Upper lobe of right lung (tissue), 1 donor: Measurements from ENCODE around the gene MCRIP1. TPM values are rescaled to one million over a fixed set of nuclear protein-coding genes. Genes with fewer than 3 reads are reported as not detected.

Experiments
- ATAC-seq: fragments of 200-7000 bp; cut with Tn5 transposase; one replicate; pipeline ENCODE4 v1.9.1; 2020; ENCODE audit warnings: mild to moderate bottlenecking, moderate library complexity
- DNase-seq: peaks from one replicate; pipeline ENCODE4 v3.0.0-alpha.2; 2020
- H3K27ac ChIP-seq: fragments of 200-600 bp; one replicate; pipeline ENCODE4 v1.8.0; 2022
- H3K27me3 ChIP-seq: fragments of 200-600 bp; one replicate; pipeline ENCODE4 v1.8.0; 2022; ENCODE audit warnings: mild to moderate bottlenecking
- H3K36me3 ChIP-seq: fragments of 200-600 bp; one replicate; pipeline ENCODE4 v1.8.0; 2022
- H3K4me1 ChIP-seq: fragments of 200-600 bp; one replicate; pipeline ENCODE4 v1.8.0; 2022
- H3K4me3 ChIP-seq: fragments of 200-600 bp; one replicate; pipeline ENCODE4 v1.8.0; 2022; ENCODE audit warnings: mild to moderate bottlenecking
- H3K9me3 ChIP-seq: fragments of 200-600 bp; one replicate; pipeline ENCODE4 v1.8.0; 2022
- intact Hi-C: fragments of 100-400 bp; cut with DNase I; formaldehyde crosslinking; loops from one replicate; pipeline ENCODE4 v1.11.0; 2022
- total RNA-seq: library from RNA; stranded (reverse); fragmentation: NEBNext Ultra II Directional; extraction: Animal tissue kit (Norgen Biotek cat#: 25700); gene quantifications from one replicate; pipeline ENCODE4 v1.2.1, GENCODE V29; 2021
- TF ChIP-seq, protein P1 (sequence below): fragments of 200-600 bp; IDR thresholded peaks from one replicate; pipeline ENCODE4 v1.8.0; 2022; ENCODE audit warnings: antibody characterized with exemption
- donor health status: DM: no; HTN: yes; CAD: no; lungs with severe emphysema.

The MCRIP1 gene
- total RNA-seq, 1 donor from 2014 or later, result 72.8 TPM

DNA sequence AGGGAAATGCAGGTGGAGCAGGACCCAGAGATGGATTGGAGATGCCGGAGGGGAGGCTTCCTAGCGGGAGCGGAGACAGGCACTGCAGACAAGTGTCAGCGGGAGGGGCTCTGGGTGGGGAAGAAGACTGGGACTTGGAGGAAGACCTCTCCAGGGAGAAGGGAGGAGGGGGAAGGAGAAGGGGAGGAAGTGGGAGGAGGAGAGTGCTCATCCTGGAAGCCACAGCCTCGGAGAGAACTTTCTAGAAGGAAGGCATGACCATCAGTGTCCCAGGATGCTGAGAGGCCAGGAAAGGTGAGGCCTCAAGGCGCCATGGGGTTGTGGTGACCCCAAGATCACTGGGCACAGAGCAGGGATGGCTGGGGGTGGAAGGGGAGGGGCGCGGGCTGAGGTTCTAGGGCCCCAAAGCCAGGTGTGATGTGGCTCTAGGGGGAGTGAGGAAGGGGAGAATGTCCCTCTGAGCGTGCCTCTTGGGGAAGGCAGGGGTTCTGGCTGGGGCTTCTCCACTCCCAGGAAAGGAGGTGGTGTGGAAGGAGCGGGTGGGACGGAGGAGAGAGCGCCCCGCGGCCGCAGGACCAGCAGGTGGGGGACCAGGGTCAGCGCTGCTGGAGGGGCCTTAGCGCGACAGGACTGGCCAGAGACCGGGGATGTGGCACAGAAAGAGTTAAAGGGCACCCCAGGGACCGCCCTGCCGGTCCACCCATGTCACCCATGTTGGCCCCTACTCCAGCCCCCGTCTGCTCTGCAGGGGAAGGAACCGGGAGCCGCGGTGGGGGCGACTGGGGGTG, 30.0 kb downstream of the MCRIP1 start:
- Histone ChIP-seq H3K36me3 (no peaks in the 10 kb centered on the region), H3K4me1 (no peaks in the 10 kb centered on the region), H3K27ac (no peak overlapping the region), H3K4me3 (no peak overlapping the region), H3K27me3 (peaks cover 72% of the 10 kb centered on the region), H3K9me3 (no peaks in the 10 kb centered on the region)
- DNase-seq (no peak), ATAC-seq (no peak)
- TF ChIP-seq, protein P1, sequence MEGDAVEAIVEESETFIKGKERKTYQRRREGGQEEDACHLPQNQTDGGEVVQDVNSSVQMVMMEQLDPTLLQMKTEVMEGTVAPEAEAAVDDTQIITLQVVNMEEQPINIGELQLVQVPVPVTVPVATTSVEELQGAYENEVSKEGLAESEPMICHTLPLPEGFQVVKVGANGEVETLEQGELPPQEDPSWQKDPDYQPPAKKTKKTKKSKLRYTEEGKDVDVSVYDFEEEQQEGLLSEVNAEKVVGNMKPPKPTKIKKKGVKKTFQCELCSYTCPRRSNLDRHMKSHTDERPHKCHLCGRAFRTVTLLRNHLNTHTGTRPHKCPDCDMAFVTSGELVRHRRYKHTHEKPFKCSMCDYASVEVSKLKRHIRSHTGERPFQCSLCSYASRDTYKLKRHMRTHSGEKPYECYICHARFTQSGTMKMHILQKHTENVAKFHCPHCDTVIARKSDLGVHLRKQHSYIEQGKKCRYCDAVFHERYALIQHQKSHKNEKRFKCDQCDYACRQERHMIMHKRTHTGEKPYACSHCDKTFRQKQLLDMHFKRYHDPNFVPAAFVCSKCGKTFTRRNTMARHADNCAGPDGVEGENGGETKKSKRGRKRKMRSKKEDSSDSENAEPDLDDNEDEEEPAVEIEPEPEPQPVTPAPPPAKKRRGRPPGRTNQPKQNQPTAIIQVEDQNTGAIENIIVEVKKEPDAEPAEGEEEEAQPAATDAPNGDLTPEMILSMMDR, result no peak
- intact Hi-C loops, result no loop called here

GRCh38 chr17:81802048-81802758, 30.9 kb downstream of the MCRIP1 start:
- DNase-seq (no peak), ATAC-seq (no peak)
- no peak overlapping the region for H3K4me3 ChIP-seq
- intact Hi-C loops, result no loop called here
- no peaks in the 10 kb centered on the region for H3K9me3 ChIP-seq
- H3K27me3 ChIP-seq, result peaks cover 65% of the 10 kb centered on the region
- H3K36me3 ChIP-seq, result no peaks in the 10 kb centered on the region
- TF ChIP-seq, protein P1, result no peak
- H3K4me1 ChIP-seq, result no peaks in the 10 kb centered on the region
- no peak overlapping the region for H3K27ac ChIP-seq

DNA sequence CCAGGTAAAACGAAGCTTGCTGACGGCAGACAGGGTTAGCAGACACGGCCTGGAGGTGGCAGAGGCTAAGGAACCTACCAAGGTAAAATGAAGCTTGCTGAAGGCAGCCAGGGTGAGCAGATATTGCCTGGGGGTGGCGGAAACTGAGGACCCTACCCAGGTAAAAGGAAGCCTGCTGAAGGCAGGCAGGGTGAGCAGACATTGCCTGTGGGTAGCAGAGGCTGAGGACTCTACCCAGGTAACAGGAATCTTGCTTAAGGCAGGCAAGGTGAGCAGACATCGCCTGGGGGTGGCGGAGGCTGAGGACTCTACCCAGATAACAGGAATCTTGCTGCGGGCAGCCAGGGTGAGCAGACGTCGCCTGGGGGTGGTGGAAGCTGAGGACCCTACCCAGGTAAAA, 31.8 kb downstream of the MCRIP1 start:
- no peaks in the 10 kb centered on the region for H3K9me3 ChIP-seq
- peaks cover 57% of the 10 kb centered on the region for H3K27me3 ChIP-seq
- H3K27ac ChIP-seq, result no peak overlapping the region
- intact Hi-C loops, result no loop called here
- no peak for ATAC-seq
- H3K4me3 ChIP-seq, result no peak overlapping the region
- no peaks in the 10 kb centered on the region for H3K36me3 ChIP-seq
- TF ChIP-seq, protein P1, result no peak
- DNase-seq, result no peak
- no peaks in the 10 kb centered on the region for H3K4me1 ChIP-seq

GRCh38 chr17:81794509-81794908, 38.6 kb downstream of the MCRIP1 start:
- DNase-seq, result peak; percentile 80
- TF ChIP-seq, protein P1, result no peak
- Histone ChIP-seq H3K27ac (no peak overlapping the region), H3K27me3 (no peaks in the 10 kb centered on the region), H3K4me1 (no peaks in the 10 kb centered on the region), H3K9me3 (no peaks in the 10 kb centered on the region), H3K36me3 (no peaks in the 10 kb centered on the region), H3K4me3 (no peak overlapping the region)
- ATAC-seq, result peak; percentile 99
- intact Hi-C loops, result no loop called here

GRCh38 chr17:81794074-81794476, 39.0 kb downstream of the MCRIP1 start:
- TF ChIP-seq, protein P1, result no peak
- Histone ChIP-seq H3K4me3 (no peak overlapping the region), H3K9me3 (no peaks in the 10 kb centered on the region), H3K36me3 (no peaks in the 10 kb centered on the region), H3K27me3 (no peaks in the 10 kb centered on the region), H3K27ac (no peak overlapping the region), H3K4me1 (no peaks in the 10 kb centered on the region)
- intact Hi-C loops, result no loop called here
- DNase-seq (no peak), ATAC-seq (no peak)
